Body of pancreas (tissue), 4 donors: ENCODE measurements around the gene PRSS21.

Source experiments
- POLR2A ChIP-seq, 3 donors: fragments of 450-650 bp; IDR thresholded peaks; one replicate each; pipeline ENCODE4 v1.6.1; 2016; ENCODE audit warnings: antibody characterized with exemption in 3 of 3, mild to moderate bottlenecking in 2 of 3
- TF ChIP-seq, protein P1 (sequence below), 7 experiments: fragments of 450-650 bp in 4 of 7; fragments of 200-600 bp in 3 of 7; sonication (generic) in 3 of 7; IDR thresholded peaks; one replicate each; pipeline ENCODE4 v1.5.1; 2016 to 2019; ENCODE audit warnings: antibody characterized with exemption in 7 of 7

DNA sequence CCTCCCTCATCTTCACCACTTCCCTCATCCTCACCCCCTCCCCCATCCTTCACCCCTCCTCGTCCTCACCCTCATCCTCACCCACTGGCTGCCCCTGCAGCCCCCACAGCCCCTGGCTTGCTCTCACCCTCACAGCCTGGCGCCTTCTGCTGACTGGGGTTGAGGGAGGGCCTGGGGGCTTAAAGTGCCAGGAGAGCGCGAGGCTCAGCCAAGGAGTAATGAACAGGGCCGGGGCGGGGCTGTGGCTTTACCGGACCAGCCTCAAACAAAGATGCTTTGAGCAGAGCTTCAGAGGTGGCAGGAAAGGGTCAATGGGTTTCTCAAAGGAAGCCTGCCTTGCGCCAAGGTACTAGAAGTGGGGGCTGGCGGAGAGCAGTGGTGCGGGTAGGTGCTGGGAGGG lies 29.6 kb upstream of the PRSS21 start, which contains the start of gene PRSS33:
- TF ChIP-seq, protein P1, sequence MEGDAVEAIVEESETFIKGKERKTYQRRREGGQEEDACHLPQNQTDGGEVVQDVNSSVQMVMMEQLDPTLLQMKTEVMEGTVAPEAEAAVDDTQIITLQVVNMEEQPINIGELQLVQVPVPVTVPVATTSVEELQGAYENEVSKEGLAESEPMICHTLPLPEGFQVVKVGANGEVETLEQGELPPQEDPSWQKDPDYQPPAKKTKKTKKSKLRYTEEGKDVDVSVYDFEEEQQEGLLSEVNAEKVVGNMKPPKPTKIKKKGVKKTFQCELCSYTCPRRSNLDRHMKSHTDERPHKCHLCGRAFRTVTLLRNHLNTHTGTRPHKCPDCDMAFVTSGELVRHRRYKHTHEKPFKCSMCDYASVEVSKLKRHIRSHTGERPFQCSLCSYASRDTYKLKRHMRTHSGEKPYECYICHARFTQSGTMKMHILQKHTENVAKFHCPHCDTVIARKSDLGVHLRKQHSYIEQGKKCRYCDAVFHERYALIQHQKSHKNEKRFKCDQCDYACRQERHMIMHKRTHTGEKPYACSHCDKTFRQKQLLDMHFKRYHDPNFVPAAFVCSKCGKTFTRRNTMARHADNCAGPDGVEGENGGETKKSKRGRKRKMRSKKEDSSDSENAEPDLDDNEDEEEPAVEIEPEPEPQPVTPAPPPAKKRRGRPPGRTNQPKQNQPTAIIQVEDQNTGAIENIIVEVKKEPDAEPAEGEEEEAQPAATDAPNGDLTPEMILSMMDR (IDR thresholded peaks at IDR 0.05) = no peak
- TF ChIP-seq POLR2A (IDR thresholded peaks at IDR 0.05) = no peak
